ENCODE results near the gene HAL.

- TF ChIP-seq POLR2A (IDR thresholded peaks at IDR 0.05; ENCODE audit: low read length) (no peak), GATA1 (IDR thresholded peaks at IDR 0.05; ENCODE audit: low read depth, low read length) (no peak)
Measured at GRCh38 chr12:95998611-95999286, 2.6 kb upstream of the HAL start.

Measured in erythroblast (primary cell).